ENCODE measurements around the gene NFE2L3.
A peak's percentile ranks its signal among the peaks of the same experiment; 100 is the strongest.

The NFE2L3 gene

DNA sequence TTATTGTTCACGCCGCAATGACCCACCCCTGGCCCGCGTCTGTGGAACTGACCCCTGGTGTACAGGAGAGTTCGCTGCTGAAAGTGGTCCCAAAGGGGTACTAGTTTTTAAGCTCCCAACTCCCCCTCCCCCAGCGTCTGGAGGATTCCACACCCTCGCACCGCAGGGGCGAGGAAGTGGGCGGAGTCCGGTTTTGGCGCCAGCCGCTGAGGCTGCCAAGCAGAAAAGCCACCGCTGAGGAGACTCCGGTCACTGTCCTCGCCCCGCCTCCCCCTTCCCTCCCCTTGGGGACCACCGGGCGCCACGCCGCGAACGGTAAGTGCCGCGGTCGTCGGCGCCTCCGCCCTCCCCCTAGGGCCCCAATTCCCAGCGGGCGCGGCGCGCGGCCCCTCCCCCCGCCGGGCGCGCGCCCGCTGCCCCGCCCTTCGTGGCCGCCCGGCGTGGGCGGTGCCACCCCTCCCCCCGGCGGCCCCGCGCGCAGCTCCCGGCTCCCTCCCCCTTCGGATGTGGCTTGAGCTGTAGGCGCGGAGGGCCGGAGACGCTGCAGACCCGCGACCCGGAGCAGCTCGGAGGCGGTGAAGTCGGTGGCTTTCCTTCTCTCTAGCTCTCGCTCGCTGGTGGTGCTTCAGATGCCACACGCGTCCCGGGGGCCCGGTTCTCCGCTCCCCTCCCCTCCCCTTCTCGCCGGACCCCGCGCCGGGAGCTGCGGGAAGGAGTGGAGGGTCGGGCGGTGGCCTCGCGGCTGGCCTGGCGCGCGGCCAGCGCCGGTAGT, 49.4 kb downstream of the NFE2L3 start, which contains the start of gene CBX3:
TSS of gene CBX3 (plus strand) at position 499 of the 772 bp plus-strand sequence. CDS start 1,254 bp downstream, outside the sequence.
- DNase-seq = peak; percentile 82

DNA sequence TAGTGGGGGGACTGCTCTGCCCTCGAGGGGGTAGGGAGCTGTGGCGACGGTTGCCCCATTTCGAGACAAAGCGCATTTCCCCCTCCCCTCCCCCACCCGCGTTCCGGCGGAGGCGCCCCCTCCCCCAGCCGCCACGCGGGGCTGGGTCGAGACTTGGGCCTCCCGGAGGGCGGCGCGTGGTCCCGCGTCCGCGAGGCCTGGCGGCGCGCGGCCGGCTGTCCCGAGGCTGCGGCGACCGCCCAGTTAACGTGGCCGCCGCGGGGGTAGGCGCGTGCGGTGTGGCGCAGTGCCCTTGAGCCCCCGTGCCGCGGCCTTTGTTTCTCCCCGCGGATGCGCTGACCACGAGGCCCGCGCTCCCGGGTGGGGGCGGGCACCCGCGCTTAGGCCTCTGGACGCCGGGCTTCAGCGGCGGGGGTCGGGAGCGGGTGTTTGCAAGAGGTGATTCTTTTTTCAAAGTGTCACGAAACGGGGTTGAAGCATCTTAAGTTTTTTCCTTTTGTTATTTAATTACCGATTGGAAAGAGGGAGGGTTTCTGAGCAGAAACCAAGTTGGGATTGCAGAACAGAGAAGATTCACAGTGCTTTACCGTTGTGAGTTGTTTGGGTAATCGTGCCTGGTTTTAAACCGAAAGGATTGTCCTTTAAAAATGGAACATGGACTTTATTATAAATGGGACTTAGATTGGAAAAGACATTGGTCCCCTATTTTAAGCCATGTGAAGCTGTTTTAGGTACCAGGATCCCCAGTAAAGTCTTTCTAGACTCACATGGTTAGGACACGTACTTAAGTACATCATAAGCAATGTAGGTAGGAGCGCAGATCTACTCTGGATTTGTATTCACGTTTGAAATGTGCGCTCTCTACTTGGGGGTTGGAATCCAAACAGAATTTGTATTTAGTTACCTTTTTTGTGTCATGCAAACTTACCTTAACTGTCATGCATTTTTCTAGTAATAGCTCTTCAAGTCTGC, 50.3 kb downstream of the NFE2L3 start:
- DNase-seq = peak; percentile 58

DNA sequence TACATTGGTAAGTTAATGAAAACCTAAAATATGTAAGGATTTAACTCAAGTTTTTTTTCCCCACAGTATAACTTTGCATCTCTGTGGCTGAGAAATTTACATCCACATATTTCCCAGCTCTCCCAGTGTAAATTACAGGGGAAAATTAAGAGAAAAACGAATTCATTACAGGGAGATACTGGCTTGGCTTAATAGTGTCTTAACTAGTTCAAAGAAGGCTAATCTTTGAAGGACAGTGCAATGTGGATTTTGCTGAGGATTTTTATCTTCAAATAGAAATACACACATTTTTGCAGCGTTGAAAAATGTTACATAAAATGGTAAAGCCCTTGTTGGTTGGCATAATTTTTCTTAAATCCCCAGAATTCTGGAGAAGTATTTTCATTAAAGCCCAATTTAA, 51.0 kb downstream of the NFE2L3 start:
- DNase-seq = no peak

GRCh38 chr7:26208040-26208439, 56.0 kb downstream of the NFE2L3 start:
- no peak for DNase-seq

DNA sequence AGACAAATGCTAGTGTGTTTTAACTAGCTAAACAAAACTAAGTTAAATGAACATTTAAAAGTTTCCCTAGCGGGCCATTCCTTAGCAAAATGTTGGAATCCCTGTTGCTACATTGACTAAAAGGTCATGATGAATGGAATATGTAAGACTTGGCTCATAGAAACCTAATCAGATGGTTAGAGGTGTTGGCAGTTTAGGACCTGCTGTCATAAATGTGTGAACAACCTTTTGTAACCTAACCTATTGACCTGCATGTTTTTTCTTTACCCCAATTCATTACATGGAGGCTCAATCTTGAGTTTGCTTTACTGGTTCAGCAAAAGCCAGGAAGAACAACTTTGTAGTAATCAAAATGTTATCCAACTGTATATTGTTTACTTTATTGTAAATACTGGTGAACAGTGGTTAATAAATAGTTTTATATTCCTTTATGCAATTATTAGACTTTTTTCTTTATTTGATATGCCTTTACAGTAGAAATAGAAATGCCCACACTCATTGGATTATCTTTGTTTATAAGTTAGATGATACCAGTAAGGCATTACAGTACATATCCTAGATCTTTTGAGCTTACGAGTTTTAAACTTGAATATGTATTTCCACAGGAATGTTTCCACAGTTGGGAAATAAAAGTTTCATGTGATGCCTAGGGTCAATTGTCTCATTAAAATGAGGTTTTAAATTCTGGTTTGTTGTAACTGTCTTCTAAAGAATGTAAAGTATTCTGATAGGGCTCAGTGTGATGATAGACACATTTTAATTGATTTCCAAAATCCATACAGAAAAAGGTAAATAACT, 61.1 kb downstream of the NFE2L3 start:
- no peak for DNase-seq

- DNase-seq = no peak
These were observed 62.0 kb downstream of the NFE2L3 start for GRCh38 chr7:26213807-26214515.

GRCh38 chr7:26216049-26216448, 64.1 kb downstream of the NFE2L3 start:
- DNase-seq = no peak

DNA sequence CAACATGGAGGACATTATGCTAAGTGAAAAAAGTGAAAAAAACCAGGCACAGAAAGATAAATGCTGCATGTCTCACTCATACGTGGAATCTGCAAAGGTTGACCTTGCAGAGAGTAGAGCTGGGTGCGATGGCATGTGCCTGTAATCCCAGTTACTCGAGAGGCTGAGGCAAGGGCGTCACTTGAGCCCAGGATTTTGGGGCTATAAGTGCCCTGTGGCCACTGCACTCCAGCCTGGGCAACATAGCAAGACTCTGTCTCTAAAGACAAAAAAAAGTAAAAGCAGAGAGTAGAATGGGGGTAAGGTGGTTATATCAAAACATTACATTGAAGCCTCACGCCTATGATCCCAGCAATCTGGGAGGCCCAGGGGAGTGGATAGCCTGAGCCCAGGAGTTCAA, 72.4 kb downstream of the NFE2L3 start:
- no peak for DNase-seq

- no peak for DNase-seq
These were observed 76.0 kb downstream of the NFE2L3 start for GRCh38 chr7:26227987-26228386.

GRCh38 chr7:26233902-26234511, 82.0 kb downstream of the NFE2L3 start:
- DNase-seq = no peak
